ENCODE data around the gene CCDC47.

The CCDC47 gene

DNA sequence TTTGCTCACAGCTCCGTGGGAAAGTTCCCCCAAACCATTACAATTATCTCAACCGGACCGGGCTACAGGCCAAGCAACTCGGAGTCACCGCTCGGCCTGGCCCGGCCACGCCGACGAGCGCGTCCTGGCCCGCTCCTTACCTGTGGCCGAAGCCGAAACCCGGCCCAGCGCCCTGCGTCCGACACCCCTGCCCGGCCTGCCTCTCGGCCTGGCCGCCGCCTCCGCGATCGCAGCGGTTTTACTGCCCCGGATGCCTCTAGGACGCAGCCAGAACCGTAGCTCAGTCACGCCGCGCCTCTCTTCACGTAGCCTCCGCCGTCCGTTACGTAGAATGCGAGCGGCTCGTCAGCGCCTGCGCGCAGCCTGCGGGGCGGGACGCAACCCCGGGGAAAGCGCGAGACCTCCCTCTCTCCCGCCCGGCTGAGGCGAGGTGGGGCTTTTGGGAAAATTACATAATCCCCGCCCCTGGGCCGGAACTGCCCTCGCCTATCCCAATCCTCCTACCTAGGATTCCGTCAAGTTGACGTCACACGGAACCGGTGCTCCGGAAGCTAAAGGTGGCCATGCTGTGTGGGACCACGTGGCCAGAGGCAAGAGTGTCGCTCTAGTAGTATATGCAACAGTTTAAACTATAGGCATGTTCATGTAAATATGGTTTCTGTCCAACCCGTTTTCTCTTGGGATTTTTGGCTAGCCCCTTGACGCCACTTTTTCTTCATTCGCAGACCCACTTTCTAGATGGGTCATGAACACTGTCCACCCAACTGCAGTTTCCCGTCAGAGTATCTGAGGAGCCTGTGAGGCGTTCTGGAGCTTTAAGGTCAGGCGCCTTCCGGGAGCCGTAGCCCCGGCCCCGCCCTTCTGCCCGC lies at the start of gene CCDC47 (continued):
- TF ChIP-seq, protein P1, sequence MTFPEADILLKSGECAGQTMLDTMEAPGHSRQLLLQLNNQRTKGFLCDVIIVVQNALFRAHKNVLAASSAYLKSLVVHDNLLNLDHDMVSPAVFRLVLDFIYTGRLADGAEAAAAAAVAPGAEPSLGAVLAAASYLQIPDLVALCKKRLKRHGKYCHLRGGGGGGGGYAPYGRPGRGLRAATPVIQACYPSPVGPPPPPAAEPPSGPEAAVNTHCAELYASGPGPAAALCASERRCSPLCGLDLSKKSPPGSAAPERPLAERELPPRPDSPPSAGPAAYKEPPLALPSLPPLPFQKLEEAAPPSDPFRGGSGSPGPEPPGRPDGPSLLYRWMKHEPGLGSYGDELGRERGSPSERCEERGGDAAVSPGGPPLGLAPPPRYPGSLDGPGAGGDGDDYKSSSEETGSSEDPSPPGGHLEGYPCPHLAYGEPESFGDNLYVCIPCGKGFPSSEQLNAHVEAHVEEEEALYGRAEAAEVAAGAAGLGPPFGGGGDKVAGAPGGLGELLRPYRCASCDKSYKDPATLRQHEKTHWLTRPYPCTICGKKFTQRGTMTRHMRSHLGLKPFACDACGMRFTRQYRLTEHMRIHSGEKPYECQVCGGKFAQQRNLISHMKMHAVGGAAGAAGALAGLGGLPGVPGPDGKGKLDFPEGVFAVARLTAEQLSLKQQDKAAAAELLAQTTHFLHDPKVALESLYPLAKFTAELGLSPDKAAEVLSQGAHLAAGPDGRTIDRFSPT (tag by site-specific recombination; IDR thresholded peaks at IDR 0.05) = no peak
- TF ChIP-seq ZNF548 (tag by site-specific recombination; IDR thresholded peaks at IDR 0.05) (no peak), ZBTB7A (tag by site-specific recombination; IDR thresholded peaks at IDR 0.05; ENCODE audit: low read depth) (no peak), ZNF623 (tag by site-specific recombination; IDR thresholded peaks at IDR 0.05) (peak; percentile 25; the same call in 1 of the 2 replicates), KLF9 (tag by site-specific recombination; IDR thresholded peaks at IDR 0.05; ENCODE audit: low read depth) (peak; percentile 78), ZNF596 (tag by site-specific recombination; IDR thresholded peaks at IDR 0.05) (no peak), ZNF830 (tag by site-specific recombination; IDR thresholded peaks at IDR 0.05; ENCODE audit: low read depth) (no peak), MEIS1 (CRISPR knock-in tag; IDR thresholded peaks at IDR 0.05; ENCODE audit: borderline replicate concordance) (no peak), KLF1 (tag by site-specific recombination; IDR thresholded peaks at IDR 0.05) (peak; percentile 59; the same call in 1 of the 2 replicates), ZNF341 (tag by site-specific recombination; IDR thresholded peaks at IDR 0.05; ENCODE audit: low read depth) (no peak), ZNF311 (tag by site-specific recombination; IDR thresholded peaks at IDR 0.05; ENCODE audit: borderline replicate concordance) (no peak), WT1 (tag by site-specific recombination; IDR thresholded peaks at IDR 0.05) (peak; percentile 48), ZNF133 (tag by site-specific recombination; IDR thresholded peaks at IDR 0.05) (no peak; the same call in 1 of the 2 replicates), ZNF76 (tag by site-specific recombination; IDR thresholded peaks at IDR 0.05; ENCODE audit: borderline replicate concordance, low read depth) (peak; percentile 88), ZNF112 (tag by site-specific recombination; IDR thresholded peaks at IDR 0.05) (no peak), ZNF629 (tag by site-specific recombination; IDR thresholded peaks at IDR 0.05) (peak; percentile 100), KLF7 (tag by site-specific recombination; IDR thresholded peaks at IDR 0.05; ENCODE audit: borderline replicate concordance) (peak; percentile 98), ZNF521 (tag by site-specific recombination; IDR thresholded peaks at IDR 0.05) (no peak), ZNF2 (tag by site-specific recombination; IDR thresholded peaks at IDR 0.05) (peak; percentile 91), ZNF423 (tag by site-specific recombination; IDR thresholded peaks at IDR 0.05) (no peak), HOXD13 (CRISPR knock-in tag; IDR thresholded peaks at IDR 0.05; ENCODE audit: borderline replicate concordance) (no peak)
- TF ChIP-seq, protein P2, sequence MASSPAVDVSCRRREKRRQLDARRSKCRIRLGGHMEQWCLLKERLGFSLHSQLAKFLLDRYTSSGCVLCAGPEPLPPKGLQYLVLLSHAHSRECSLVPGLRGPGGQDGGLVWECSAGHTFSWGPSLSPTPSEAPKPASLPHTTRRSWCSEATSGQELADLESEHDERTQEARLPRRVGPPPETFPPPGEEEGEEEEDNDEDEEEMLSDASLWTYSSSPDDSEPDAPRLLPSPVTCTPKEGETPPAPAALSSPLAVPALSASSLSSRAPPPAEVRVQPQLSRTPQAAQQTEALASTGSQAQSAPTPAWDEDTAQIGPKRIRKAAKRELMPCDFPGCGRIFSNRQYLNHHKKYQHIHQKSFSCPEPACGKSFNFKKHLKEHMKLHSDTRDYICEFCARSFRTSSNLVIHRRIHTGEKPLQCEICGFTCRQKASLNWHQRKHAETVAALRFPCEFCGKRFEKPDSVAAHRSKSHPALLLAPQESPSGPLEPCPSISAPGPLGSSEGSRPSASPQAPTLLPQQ (tag by site-specific recombination; IDR thresholded peaks at IDR 0.05) = peak; percentile 88
- TF ChIP-seq, protein P3, sequence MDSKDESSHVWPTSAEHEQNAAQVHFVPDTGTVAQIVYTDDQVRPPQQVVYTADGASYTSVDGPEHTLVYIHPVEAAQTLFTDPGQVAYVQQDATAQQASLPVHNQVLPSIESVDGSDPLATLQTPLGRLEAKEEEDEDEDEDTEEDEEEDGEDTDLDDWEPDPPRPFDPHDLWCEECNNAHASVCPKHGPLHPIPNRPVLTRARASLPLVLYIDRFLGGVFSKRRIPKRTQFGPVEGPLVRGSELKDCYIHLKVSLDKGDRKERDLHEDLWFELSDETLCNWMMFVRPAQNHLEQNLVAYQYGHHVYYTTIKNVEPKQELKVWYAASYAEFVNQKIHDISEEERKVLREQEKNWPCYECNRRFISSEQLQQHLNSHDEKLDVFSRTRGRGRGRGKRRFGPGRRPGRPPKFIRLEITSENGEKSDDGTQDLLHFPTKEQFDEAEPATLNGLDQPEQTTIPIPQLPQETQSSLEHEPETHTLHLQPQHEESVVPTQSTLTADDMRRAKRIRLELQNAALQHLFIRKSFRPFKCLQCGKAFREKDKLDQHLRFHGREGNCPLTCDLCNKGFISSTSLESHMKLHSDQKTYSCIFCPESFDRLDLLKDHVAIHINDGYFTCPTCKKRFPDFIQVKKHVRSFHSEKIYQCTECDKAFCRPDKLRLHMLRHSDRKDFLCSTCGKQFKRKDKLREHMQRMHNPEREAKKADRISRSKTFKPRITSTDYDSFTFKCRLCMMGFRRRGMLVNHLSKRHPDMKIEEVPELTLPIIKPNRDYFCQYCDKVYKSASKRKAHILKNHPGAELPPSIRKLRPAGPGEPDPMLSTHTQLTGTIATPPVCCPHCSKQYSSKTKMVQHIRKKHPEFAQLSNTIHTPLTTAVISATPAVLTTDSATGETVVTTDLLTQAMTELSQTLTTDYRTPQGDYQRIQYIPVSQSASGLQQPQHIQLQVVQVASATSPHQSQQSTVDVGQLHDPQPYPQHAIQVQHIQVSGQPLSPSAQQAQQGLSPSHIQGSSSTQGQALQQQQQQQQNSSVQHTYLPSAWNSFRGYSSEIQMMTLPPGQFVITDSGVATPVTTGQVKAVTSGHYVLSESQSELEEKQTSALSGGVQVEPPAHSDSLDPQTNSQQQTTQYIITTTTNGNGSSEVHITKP (tag by site-specific recombination; IDR thresholded peaks at IDR 0.05) = peak; percentile 59
- TF ChIP-seq, protein P4, sequence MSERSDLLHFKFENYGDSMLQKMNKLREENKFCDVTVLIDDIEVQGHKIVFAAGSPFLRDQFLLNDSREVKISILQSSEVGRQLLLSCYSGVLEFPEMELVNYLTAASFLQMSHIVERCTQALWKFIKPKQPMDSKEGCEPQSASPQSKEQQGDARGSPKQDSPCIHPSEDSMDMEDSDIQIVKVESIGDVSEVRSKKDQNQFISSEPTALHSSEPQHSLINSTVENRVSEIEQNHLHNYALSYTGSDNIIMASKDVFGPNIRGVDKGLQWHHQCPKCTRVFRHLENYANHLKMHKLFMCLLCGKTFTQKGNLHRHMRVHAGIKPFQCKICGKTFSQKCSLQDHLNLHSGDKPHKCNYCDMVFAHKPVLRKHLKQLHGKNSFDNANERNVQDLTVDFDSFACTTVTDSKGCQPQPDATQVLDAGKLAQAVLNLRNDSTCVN (tag by site-specific recombination; optimal IDR thresholded peaks at IDR 0.05) = peak; percentile 93
- TF ChIP-seq, protein P5, sequence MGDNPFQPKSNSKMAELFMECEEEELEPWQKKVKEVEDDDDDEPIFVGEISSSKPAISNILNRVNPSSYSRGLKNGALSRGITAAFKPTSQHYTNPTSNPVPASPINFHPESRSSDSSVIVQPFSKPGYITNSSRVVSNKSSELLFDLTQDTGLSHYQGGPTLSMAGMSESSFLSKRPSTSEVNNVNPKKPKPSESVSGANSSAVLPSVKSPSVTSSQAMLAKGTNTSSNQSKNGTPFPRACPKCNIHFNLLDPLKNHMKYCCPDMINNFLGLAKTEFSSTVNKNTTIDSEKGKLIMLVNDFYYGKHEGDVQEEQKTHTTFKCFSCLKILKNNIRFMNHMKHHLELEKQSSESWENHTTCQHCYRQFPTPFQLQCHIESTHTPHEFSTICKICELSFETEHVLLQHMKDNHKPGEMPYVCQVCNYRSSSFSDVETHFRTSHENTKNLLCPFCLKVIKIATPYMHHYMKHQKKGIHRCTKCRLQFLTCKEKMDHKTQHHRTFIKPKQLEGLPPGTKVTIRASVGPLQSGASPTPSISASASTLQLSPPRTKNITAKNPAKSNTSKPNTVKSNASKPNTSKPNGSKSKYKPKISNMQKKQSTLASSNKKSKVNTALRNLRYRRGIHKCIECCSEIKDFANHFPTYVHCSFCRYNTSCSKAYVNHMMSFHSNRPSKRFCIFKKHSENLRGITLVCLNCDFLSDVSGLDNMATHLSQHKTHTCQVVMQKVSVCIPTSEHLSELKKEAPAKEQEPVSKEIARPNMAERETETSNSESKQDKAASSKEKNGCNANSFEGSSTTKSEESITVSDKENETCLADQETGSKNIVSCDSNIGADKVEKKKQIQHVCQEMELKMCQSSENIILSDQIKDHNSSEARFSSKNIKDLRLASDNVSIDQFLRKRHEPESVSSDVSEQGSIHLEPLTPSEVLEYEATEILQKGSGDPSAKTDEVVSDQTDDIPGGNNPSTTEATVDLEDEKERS (tag by site-specific recombination; IDR thresholded peaks at IDR 0.05) = no peak
- TF ChIP-seq, protein P6, sequence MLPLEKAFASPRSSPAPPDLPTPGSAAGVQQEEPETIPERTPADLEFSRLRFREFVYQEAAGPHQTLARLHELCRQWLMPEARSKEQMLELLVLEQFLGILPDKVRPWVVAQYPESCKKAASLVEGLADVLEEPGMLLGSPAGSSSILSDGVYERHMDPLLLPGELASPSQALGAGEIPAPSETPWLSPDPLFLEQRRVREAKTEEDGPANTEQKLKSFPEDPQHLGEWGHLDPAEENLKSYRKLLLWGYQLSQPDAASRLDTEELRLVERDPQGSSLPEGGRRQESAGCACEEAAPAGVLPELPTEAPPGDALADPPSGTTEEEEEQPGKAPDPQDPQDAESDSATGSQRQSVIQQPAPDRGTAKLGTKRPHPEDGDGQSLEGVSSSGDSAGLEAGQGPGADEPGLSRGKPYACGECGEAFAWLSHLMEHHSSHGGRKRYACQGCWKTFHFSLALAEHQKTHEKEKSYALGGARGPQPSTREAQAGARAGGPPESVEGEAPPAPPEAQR (tag by site-specific recombination; IDR thresholded peaks at IDR 0.05) = no peak; the same call in 1 of the 2 replicates
